HG03558 (cell line): ENCODE data around the gene LNPEP.

Source experiments
- ATAC-seq: cut with Tn5 transposase; IDR thresholded peaks from one replicate; pipeline ENCODE4 v1.9.1; 2021; ENCODE audit warnings: moderate number of reproducible peaks; ENCODE audit not compliant: unreplicated experiment; ENCODE audit errors: extremely low read depth

The LNPEP gene

GRCh38 chr5:97043511-97043910, 107.6 kb downstream of the LNPEP start:
- no peak for ATAC-seq

- no peak for ATAC-seq
These were observed 108.2 kb downstream of the LNPEP start for GRCh38 chr5:97044052-97044451.

- no peak for ATAC-seq
These were observed 110.5 kb downstream of the LNPEP start for GRCh38 chr5:97046270-97046982.

- ATAC-seq = no peak
These were observed 111.2 kb downstream of the LNPEP start for GRCh38 chr5:97047076-97047475.

- no peak for ATAC-seq
These were observed 113.3 kb downstream of the LNPEP start for GRCh38 chr5:97049175-97049574.

- no peak for ATAC-seq
These were observed 120.4 kb downstream of the LNPEP start for GRCh38 chr5:97056263-97056662.

- no peak for ATAC-seq
These were observed 126.2 kb downstream of the LNPEP start for GRCh38 chr5:97062046-97062445.

GRCh38 chr5:97063251-97063650, 127.4 kb downstream of the LNPEP start:
- ATAC-seq = no peak

GRCh38 chr5:97065475-97065874, 129.6 kb downstream of the LNPEP start:
- no peak for ATAC-seq

- no peak for ATAC-seq
These were observed 131.5 kb downstream of the LNPEP start for GRCh38 chr5:97067296-97067850.

- ATAC-seq = no peak
These were observed 134.4 kb downstream of the LNPEP start for GRCh38 chr5:97070234-97070633.

GRCh38 chr5:97071101-97071500, 135.2 kb downstream of the LNPEP start:
- no peak for ATAC-seq

GRCh38 chr5:97071993-97072392, 136.1 kb downstream of the LNPEP start:
- ATAC-seq = no peak

GRCh38 chr5:97072696-97073095, 136.8 kb downstream of the LNPEP start:
- ATAC-seq = no peak

GRCh38 chr5:97073420-97073819, 137.5 kb downstream of the LNPEP start:
- ATAC-seq = no peak

GRCh38 chr5:97074859-97075489, 139.1 kb downstream of the LNPEP start:
- no peak for ATAC-seq

- no peak for ATAC-seq
These were observed 139.8 kb downstream of the LNPEP start for GRCh38 chr5:97075649-97076048.

GRCh38 chr5:97076098-97076497, 140.2 kb downstream of the LNPEP start:
- ATAC-seq = no peak

GRCh38 chr5:97077246-97077645, 141.4 kb downstream of the LNPEP start:
- ATAC-seq = no peak

- no peak for ATAC-seq
These were observed 143.3 kb downstream of the LNPEP start for GRCh38 chr5:97078958-97079743.
